Measurements from ENCODE around the gene CLIC3.

DNA sequence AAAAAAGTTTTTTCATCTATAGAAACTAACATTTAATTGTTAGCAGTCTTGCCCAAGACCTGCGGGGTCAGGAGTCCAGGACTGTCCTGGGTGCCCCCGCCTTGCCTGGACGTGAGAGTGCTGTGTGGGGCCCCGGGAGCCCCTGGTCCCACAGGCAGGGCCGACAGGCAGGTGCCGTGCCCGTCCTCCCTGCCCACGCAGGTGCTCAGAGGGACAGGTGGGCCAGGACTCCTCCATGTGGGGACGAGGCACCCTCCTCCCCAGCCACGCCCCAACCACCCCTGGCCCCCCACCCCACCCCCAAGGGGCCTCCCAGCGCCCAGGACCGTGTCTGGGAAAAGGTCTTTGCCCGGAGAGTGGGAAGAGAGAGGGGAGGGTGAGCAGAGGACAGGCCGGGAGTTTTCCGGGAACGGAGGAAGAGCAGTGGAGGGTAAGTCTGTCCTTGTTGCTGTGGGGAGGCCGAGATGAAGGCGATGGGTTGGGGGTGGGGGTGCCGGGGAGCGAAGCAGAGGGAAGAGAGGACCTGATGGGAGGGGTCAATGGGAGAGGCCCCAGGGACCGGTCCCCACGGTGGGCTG lies 47.0 kb downstream of the CLIC3 start:
- TF ChIP-seq, protein P1, sequence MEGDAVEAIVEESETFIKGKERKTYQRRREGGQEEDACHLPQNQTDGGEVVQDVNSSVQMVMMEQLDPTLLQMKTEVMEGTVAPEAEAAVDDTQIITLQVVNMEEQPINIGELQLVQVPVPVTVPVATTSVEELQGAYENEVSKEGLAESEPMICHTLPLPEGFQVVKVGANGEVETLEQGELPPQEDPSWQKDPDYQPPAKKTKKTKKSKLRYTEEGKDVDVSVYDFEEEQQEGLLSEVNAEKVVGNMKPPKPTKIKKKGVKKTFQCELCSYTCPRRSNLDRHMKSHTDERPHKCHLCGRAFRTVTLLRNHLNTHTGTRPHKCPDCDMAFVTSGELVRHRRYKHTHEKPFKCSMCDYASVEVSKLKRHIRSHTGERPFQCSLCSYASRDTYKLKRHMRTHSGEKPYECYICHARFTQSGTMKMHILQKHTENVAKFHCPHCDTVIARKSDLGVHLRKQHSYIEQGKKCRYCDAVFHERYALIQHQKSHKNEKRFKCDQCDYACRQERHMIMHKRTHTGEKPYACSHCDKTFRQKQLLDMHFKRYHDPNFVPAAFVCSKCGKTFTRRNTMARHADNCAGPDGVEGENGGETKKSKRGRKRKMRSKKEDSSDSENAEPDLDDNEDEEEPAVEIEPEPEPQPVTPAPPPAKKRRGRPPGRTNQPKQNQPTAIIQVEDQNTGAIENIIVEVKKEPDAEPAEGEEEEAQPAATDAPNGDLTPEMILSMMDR (IDR thresholded peaks at IDR 0.05), result no peak
- no peak for TF ChIP-seq POLR2A (IDR thresholded peaks at IDR 0.05)
